Kidney (tissue), 14 donors: Measurements from ENCODE around the gene TXNDC5. TPM values are rescaled to one million over a fixed set of nuclear protein-coding genes. Genes with fewer than 3 reads are reported as not detected.

ENCODE experiments used
- DNase-seq, 5 donors: peaks; one replicate each; pipeline ENCODE4 v3.0.0-alpha.2; 2013 to 2020
- FAIRE-seq: peaks from 2 replicates; lab custom pipeline; 2012; peaks lifted over from hg19 to GRCh38; lab: Jason Lieb, UNC
- H3K27ac ChIP-seq, 2 donors: one replicate each; pipeline ENCODE4 v1.7.0; 2013; ENCODE audit warnings: low read depth in 2 of 2, low read length in 2 of 2, inconsistent platforms in 1 of 2
- H3K27me3 ChIP-seq: one replicate; pipeline ENCODE4 v1.7.1; 2013; ENCODE audit warnings: low read length, inconsistent platforms; ENCODE audit not compliant: control insufficient read depth, insufficient read depth
- H3K36me3 ChIP-seq, 3 donors: one replicate each; pipeline versions ENCODE4 v1.7.0 to v1.7.1; 2013; ENCODE audit warnings: low read length in 3 of 3, control low read depth in 1 of 3, inconsistent platforms in 1 of 3; ENCODE audit not compliant: insufficient read depth in 3 of 3, control insufficient read depth in 2 of 3
- H3K4me1 ChIP-seq, 3 donors: one replicate each; pipeline versions ENCODE4 v1.7.0 to v1.7.1; 2013; ENCODE audit warnings: low read length in 3 of 3, inconsistent platforms in 1 of 3, low read depth in 1 of 3; ENCODE audit not compliant: control insufficient read depth in 2 of 3, insufficient read depth in 2 of 3
- H3K4me3 ChIP-seq, 3 donors: one replicate each; pipeline versions ENCODE4 v1.7.0 to v1.8.1; 2013; ENCODE audit warnings: low read length in 3 of 3, control low read depth in 1 of 3, inconsistent platforms in 1 of 3
- H3K9ac ChIP-seq, 3 donors: one replicate each; pipeline versions ENCODE4 v1.7.0 to v1.7.1; 2013; ENCODE audit warnings: low read length in 3 of 3, control low read depth in 1 of 3, inconsistent platforms in 1 of 3
- H3K9me3 ChIP-seq, 3 donors: one replicate each; pipeline versions ENCODE4 v1.7.0 to v1.7.1; 2013; ENCODE audit warnings: low read length in 3 of 3, control low read depth in 1 of 3, inconsistent platforms in 1 of 3; ENCODE audit not compliant: control insufficient read depth in 2 of 3, insufficient read depth in 1 of 3
- CTCF ChIP-seq: IDR thresholded peaks from 3 replicates; pipeline ENCODE4 v1.5.1; 2012; ENCODE audit warnings: mild to moderate bottlenecking, moderate library complexity, borderline replicate concordance; ENCODE audit not compliant: insufficient read depth; ENCODE audit errors: extremely low read depth
- intact Hi-C: fragments of 100-400 bp; cut with DNase I; formaldehyde crosslinking; loops from one replicate; pipeline ENCODE4 v1.11.1; 2022
- polyA plus RNA-seq: library from polyadenylated mRNA; stranded (reverse); fragments of 350-450 nt; fragmentation: Illumina TruSeq; extraction: RNeasy Lipid Tissue Mini Kit (QIAGEN cat#74804); gene quantifications from one replicate; pipeline ENCODE4 v1.2.3, GENCODE V29; 2014; ENCODE audit warnings: low read depth, low replicate concordance; ENCODE audit not compliant: insufficient read depth
- total RNA-seq: library from RNA; stranded (reverse); fragmentation: NEBNext Ultra II Directional; extraction: Animal tissue kit (Norgen Biotek cat#: 25700); gene quantifications from one replicate; pipeline ENCODE4 v1.2.1, GENCODE V29; 2021
- donor health status: control.
- donor health status: control.
- donor health status: control.
- donor health status: control.
- donor health status: control.
- donor health status: DM: yes; HTN: yes; CAD: no.
- donor health status: Normal renal cell carcinoma (clear cell type).

The TXNDC5 gene
- total and polyA plus RNA-seq, 2 donors from 2014 or later, result 73.5 to 153 TPM

- H3K4me3 ChIP-seq, result no peak overlapping the region
- H3K36me3 ChIP-seq, result peaks cover 0 to 33% (median 26%) of the 10 kb centered on the region in 3 donors
- H3K9ac ChIP-seq, result no peak overlapping the region
- H3K27ac ChIP-seq, result no peak overlapping the region
- no peak for TF ChIP-seq CTCF
- intact Hi-C loops, result no loop called here
- peaks cover 0 to 17% (median 16%) of the 10 kb centered on the region in 3 donors for H3K4me1 ChIP-seq
- no peaks in the 10 kb centered on the region for H3K27me3 ChIP-seq
- DNase-seq (no peak), FAIRE-seq (no peak)
- no peaks in the 10 kb centered on the region for H3K9me3 ChIP-seq
Measured at GRCh38 chr6:7905416-7905815, 5.2 kb downstream of the TXNDC5 start.

GRCh38 chr6:7904654-7905319 is 5.8 kb downstream of the TXNDC5 start:
- Histone ChIP-seq H3K27me3 (no peaks in the 10 kb centered on the region), H3K9ac (no peak overlapping the region), H3K4me3 (no peak overlapping the region), H3K27ac (no peak overlapping the region), H3K9me3 (no peaks in the 10 kb centered on the region), H3K4me1 (peaks cover 0 to 22% (median 19%) of the 10 kb centered on the region in 3 donors), H3K36me3 (peaks cover 0 to 33% (median 27%) of the 10 kb centered on the region in 3 donors)
- DNase-seq (no peak), FAIRE-seq (no peak)
- intact Hi-C loops, result no loop called here
- no peak for TF ChIP-seq CTCF

- Histone ChIP-seq H3K36me3 (peaks cover 2 to 35% (median 31%) of the 10 kb centered on the region in 3 donors), H3K9me3 (no peaks in the 10 kb centered on the region), H3K27ac (no peak overlapping the region), H3K27me3 (no peaks in the 10 kb centered on the region), H3K9ac (no peak overlapping the region), H3K4me3 (no peak overlapping the region), H3K4me1 (peaks cover 0 to 15% (median 11%) of the 10 kb centered on the region in 3 donors)
- TF ChIP-seq CTCF, result no peak
- intact Hi-C loops, result no loop called here
- DNase-seq, result no peak
- FAIRE-seq, result no peak
Measured at GRCh38 chr6:7903673-7904072, 6.9 kb downstream of the TXNDC5 start.
